Thyroid gland (tissue), 4 donors: ENCODE data around the gene ETAA1. TPM values are rescaled to one million over a fixed set of nuclear protein-coding genes. Genes with fewer than 3 reads are reported as not detected.

Source experiments
- DNase-seq, 2 donors: peaks; one replicate each; pipeline ENCODE4 v3.0.0-alpha.2; 2019
- H3K27ac ChIP-seq, 3 donors: fragments of 200-600 bp; sonication (generic); 1 replicate in 2 of 3; 2 replicates in 1 of 3; pipeline ENCODE4 v1.5.1; 2016 to 2019; ENCODE audit warnings: mild to moderate bottlenecking in 1 of 3, moderate library complexity in 1 of 3
- H3K27me3 ChIP-seq: fragments of 200-600 bp; sonication (generic); one replicate; pipeline ENCODE4 v1.5.1; 2019
- H3K36me3 ChIP-seq, 2 donors: fragments of 200-600 bp; sonication (generic); one replicate each; pipeline ENCODE4 v1.5.1; 2016 to 2019
- H3K4me1 ChIP-seq, 2 donors: fragments of 200-600 bp; sonication (generic); one replicate each; pipeline ENCODE4 v1.5.1; 2017 to 2019
- H3K4me3 ChIP-seq, 3 donors: fragments of 200-600 bp; sonication (generic); replicated peaks in 1 of 3; 1 replicate in 2 of 3; 2 replicates in 1 of 3; pipeline ENCODE4 v1.5.1; 2016; ENCODE audit warnings: mild to moderate bottlenecking in 1 of 3
- H3K9me3 ChIP-seq: fragments of 200-600 bp; sonication (generic); one replicate; pipeline ENCODE4 v1.5.1; 2017
- POLR2A ChIP-seq, 2 donors: fragments of 450-650 bp; IDR thresholded peaks; one replicate each; pipeline ENCODE4 v1.6.1; 2017; ENCODE audit warnings: antibody characterized with exemption in 2 of 2, mild to moderate bottlenecking in 2 of 2, moderate library complexity in 1 of 2
- WGBS, 2 donors: methylation state at CpG; one replicate each; pipeline ENCODE4 v1.1.5; 2017; 5-methylcytosine and 5-hydroxymethylcytosine counted together
- intact Hi-C: fragments of 100-400 bp; cut with DNase I; formaldehyde crosslinking; loops from one replicate; pipeline ENCODE4 v1.15.1; 2023
- total RNA-seq, 4 donors: library from RNA; depleted of rRNA; stranded (reverse); fragments of >200 nt; gene quantifications; one replicate each; pipeline ENCODE4 v1.2.3, GENCODE V29; 2016
- TF ChIP-seq, protein P1 (sequence below), 6 experiments: fragments of 200-600 bp in 3 of 6; fragments of 450-650 bp in 3 of 6; sonication (generic) in 3 of 6; IDR thresholded peaks; one replicate each; pipeline ENCODE4 v1.5.1; 2016 to 2019; ENCODE audit warnings: antibody characterized with exemption in 6 of 6, mild to moderate bottlenecking in 2 of 6, inconsistent platforms in 1 of 6, moderate library complexity in 1 of 6

ETAA1 gene
- total RNA-seq, 4 donors from 2014 or later, result 23.4 to 34.4 (median 25.9) TPM

- Histone ChIP-seq H3K4me3 (no peak overlapping the region), H3K27ac (no peak overlapping the region), H3K27me3 (no peaks in the 10 kb centered on the region), H3K4me1 (no peaks in the 10 kb centered on the region), H3K36me3 (no peaks in the 10 kb centered on the region), H3K9me3 (no peaks in the 10 kb centered on the region)
- intact Hi-C loops, result no loop called here
- no peak for DNase-seq
- TF ChIP-seq, protein P1, sequence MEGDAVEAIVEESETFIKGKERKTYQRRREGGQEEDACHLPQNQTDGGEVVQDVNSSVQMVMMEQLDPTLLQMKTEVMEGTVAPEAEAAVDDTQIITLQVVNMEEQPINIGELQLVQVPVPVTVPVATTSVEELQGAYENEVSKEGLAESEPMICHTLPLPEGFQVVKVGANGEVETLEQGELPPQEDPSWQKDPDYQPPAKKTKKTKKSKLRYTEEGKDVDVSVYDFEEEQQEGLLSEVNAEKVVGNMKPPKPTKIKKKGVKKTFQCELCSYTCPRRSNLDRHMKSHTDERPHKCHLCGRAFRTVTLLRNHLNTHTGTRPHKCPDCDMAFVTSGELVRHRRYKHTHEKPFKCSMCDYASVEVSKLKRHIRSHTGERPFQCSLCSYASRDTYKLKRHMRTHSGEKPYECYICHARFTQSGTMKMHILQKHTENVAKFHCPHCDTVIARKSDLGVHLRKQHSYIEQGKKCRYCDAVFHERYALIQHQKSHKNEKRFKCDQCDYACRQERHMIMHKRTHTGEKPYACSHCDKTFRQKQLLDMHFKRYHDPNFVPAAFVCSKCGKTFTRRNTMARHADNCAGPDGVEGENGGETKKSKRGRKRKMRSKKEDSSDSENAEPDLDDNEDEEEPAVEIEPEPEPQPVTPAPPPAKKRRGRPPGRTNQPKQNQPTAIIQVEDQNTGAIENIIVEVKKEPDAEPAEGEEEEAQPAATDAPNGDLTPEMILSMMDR (IDR thresholded peaks at IDR 0.05), result no peak
- no peak for TF ChIP-seq POLR2A (IDR thresholded peaks at IDR 0.05)
- 95 to 100% methylated on average over 1 of the region's 1 CpG for WGBS, 2 donors
Measured at GRCh38 chr2:67379048-67379447, 18.1 kb upstream of the ETAA1 start.

GRCh38 chr2:67384123-67384822, 12.9 kb upstream of the ETAA1 start:
- H3K4me3 ChIP-seq, result no peak overlapping the region
- H3K4me1 ChIP-seq, result peaks cover 6 to 8% of the 10 kb centered on the region in 2 donors
- H3K27ac ChIP-seq, result no peak overlapping the region
- no peak for TF ChIP-seq POLR2A (IDR thresholded peaks at IDR 0.05)
- TF ChIP-seq, protein P1 (IDR thresholded peaks at IDR 0.05), result no peak
- DNase-seq, result no peak
- H3K36me3 ChIP-seq, result no peaks in the 10 kb centered on the region
- no peaks in the 10 kb centered on the region for H3K9me3 ChIP-seq
- no peaks in the 10 kb centered on the region for H3K27me3 ChIP-seq
- 70 to 83% methylated on average over 3 of the region's 3 CpGs for WGBS, 2 donors
- intact Hi-C loops, result no loop called here

DNA sequence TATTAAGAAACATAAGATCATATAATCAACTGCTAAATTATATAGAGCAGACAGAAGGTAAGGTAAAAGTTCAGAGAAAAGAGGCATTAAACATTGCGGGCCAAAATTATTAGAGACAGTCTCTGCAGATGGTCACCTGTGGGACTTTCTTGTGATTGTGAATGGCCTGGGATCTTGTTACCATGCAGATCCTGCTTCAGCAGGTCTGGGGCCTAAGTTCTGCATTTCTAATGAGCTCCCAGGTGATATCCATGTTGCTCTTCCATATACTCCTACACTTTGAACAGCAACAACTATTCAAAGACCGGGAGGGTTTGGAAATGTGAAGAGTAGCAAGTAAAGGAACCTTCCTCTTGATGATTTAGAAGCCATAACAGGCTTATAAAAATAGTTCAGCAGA, 8.5 kb upstream of the ETAA1 start:
- 79 to 87% methylated on average over 2 of the region's 2 CpGs for WGBS, 2 donors
- Histone ChIP-seq H3K4me3 (no peak overlapping the region), H3K36me3 (no peaks in the 10 kb centered on the region), H3K27ac (peak overlapping the region; percentile 34 to 66 (median 36)), H3K9me3 (no peaks in the 10 kb centered on the region), H3K4me1 (peaks cover 10 to 14% of the 10 kb centered on the region in 2 donors), H3K27me3 (no peaks in the 10 kb centered on the region)
- intact Hi-C loops, result no loop called here
- no peak for DNase-seq
- TF ChIP-seq, protein P1 (IDR thresholded peaks at IDR 0.05), result no peak
- TF ChIP-seq POLR2A (IDR thresholded peaks at IDR 0.05), result no peak

- DNase-seq, result no peak
- H3K27me3 ChIP-seq, result no peaks in the 10 kb centered on the region
- no peak for TF ChIP-seq POLR2A (IDR thresholded peaks at IDR 0.05)
- TF ChIP-seq, protein P1 (IDR thresholded peaks at IDR 0.05), result no peak
- no peaks in the 10 kb centered on the region for H3K36me3 ChIP-seq
- intact Hi-C loops, result no loop called here
- 58 to 63% methylated on average over 2 of the region's 2 CpGs for WGBS, 2 donors
- no peak overlapping the region for H3K4me3 ChIP-seq
- H3K27ac ChIP-seq, result peak overlapping the region; percentile 34 to 66 (median 36)
- H3K9me3 ChIP-seq, result no peaks in the 10 kb centered on the region
- H3K4me1 ChIP-seq, result peaks cover 10 to 14% of the 10 kb centered on the region in 2 donors
Measured at GRCh38 chr2:67389286-67389685, 7.8 kb upstream of the ETAA1 start.

- no peak for DNase-seq
- no peaks in the 10 kb centered on the region for H3K9me3 ChIP-seq
- H3K36me3 ChIP-seq, result no peaks in the 10 kb centered on the region
- no peak for TF ChIP-seq POLR2A (IDR thresholded peaks at IDR 0.05)
- TF ChIP-seq, protein P1 (IDR thresholded peaks at IDR 0.05), result no peak
- H3K4me3 ChIP-seq, result no peak overlapping the region
- peak overlapping the region; percentile 34 to 66 (median 36) for H3K27ac ChIP-seq
- intact Hi-C loops, result no loop called here
- peaks cover 10 to 14% of the 10 kb centered on the region in 2 donors for H3K4me1 ChIP-seq
- H3K27me3 ChIP-seq, result no peaks in the 10 kb centered on the region
Measured at GRCh38 chr2:67389788-67390187, 7.3 kb upstream of the ETAA1 start.
